Erythroblast (primary cell): Measurements from ENCODE around the gene DIPK1C.

Experiments
- GATA1 ChIP-seq: IDR thresholded peaks from 2 replicates; pipeline ENCODE4 v1.6.1; 2011; ENCODE audit warnings: low read depth, mild to moderate bottlenecking, control low read depth, low read length, moderate library complexity
- POLR2A ChIP-seq: IDR thresholded peaks from 2 replicates; pipeline ENCODE4 v1.6.1; 2011; ENCODE audit warnings: mild to moderate bottlenecking, low read length

DNA sequence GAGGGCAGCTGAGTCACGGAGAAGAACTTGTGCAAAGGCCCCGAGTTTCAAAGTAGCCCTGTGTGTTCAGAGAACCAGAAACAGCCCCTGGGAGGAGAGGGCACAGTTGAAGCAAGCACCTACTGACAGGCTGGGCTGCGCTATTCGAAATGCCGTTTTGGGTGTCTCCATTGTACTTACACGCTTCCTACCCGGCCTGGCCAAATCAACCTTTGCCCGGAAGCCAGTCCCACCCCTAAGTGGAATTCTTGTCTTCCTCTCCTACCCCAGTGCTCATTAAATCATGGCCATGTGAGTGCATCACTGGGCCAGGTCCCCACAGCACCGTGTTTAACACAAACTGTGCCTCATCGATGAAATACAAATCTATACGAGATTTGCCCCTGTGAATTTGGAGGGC, 6.0 kb downstream of the DIPK1C start:
- TF ChIP-seq POLR2A (no peak), GATA1 (no peak)
